Choroid plexus epithelial cell (primary cell): ENCODE results near the gene RING1.

Experiments
- DNase-seq: peaks from one replicate; pipeline ENCODE4 v3.0.0-alpha.2; 2010; ENCODE audit warnings: low read depth
- H3K4me3 ChIP-seq: 2 replicates; pipeline ENCODE4 v1.5.1; 2011; ENCODE audit warnings: low read depth, mild to moderate bottlenecking, control low read depth, low read length, moderate library complexity
- CTCF ChIP-seq: conservative IDR thresholded peaks from 2 replicates; pipeline ENCODE4 v1.5.1; 2011; ENCODE audit warnings: low read depth, mild to moderate bottlenecking, control low read depth, inconsistent platforms, low read length, moderate library complexity

The RING1 gene

GRCh38 chr6:33172688-33173534 lies 35.4 kb upstream of the RING1 start:
- peak; percentile 81 for TF ChIP-seq CTCF
- DNase-seq = peak; percentile 53
- H3K4me3 ChIP-seq = no peak overlapping the region

- no peak for DNase-seq
- TF ChIP-seq CTCF = no peak
- no peak overlapping the region for H3K4me3 ChIP-seq
Observed at GRCh38 chr6:33173535-33174180, 34.6 kb upstream of the RING1 start.

- H3K4me3 ChIP-seq = no peak overlapping the region
- TF ChIP-seq CTCF = no peak
- no peak for DNase-seq
Observed at GRCh38 chr6:33174784-33175183, 33.5 kb upstream of the RING1 start.

- H3K4me3 ChIP-seq = no peak overlapping the region
- no peak for DNase-seq
- no peak for TF ChIP-seq CTCF
Observed at GRCh38 chr6:33175436-33176069, 32.7 kb upstream of the RING1 start.

GRCh38 chr6:33176906-33177305 lies 31.4 kb upstream of the RING1 start:
- no peak overlapping the region for H3K4me3 ChIP-seq
- TF ChIP-seq CTCF = no peak
- no peak for DNase-seq

GRCh38 chr6:33177552-33178446 lies 30.5 kb upstream of the RING1 start:
- H3K4me3 ChIP-seq = no peak overlapping the region
- DNase-seq = no peak
- no peak for TF ChIP-seq CTCF
